Lung (tissue), 12 donors: ENCODE measurements around the gene NTHL1. TPM values are rescaled to one million over a fixed set of nuclear protein-coding genes. Genes with fewer than 3 reads are reported as not detected.

Source experiments
- ATAC-seq: fragments of 200-7000 bp; cut with Tn5 transposase; one replicate; pipeline ENCODE4 v1.9.1; 2020; ENCODE audit warnings: moderate number of reproducible peaks; ENCODE audit not compliant: insufficient read depth, low FRiP score
- DNase-seq, 3 donors: peaks; one replicate each; pipeline ENCODE4 v3.0.0-alpha.2; 2013 to 2017
- H3K27ac ChIP-seq, 2 donors: one replicate each; pipeline ENCODE4 v1.5.1; 2013; ENCODE audit warnings: mild to moderate bottlenecking in 2 of 2, moderate library complexity in 2 of 2, control low read depth in 1 of 2, inconsistent platforms in 1 of 2, low read depth in 1 of 2, low read length in 1 of 2
- H3K27me3 ChIP-seq, 3 donors: one replicate each; pipeline ENCODE4 v1.5.1; 2013; ENCODE audit warnings: low read length in 2 of 3; ENCODE audit not compliant: control insufficient read depth in 3 of 3, insufficient read depth in 3 of 3
- H3K36me3 ChIP-seq, 4 donors: one replicate each; pipeline ENCODE4 v1.5.1; 2013; ENCODE audit warnings: low read length in 4 of 4, mild to moderate bottlenecking in 1 of 4, moderate library complexity in 1 of 4; ENCODE audit not compliant: control insufficient read depth in 4 of 4, insufficient read depth in 4 of 4
- H3K4me1 ChIP-seq, 5 donors: one replicate each; pipeline ENCODE4 v1.5.1; 2013; ENCODE audit warnings: low read length in 5 of 5, mild to moderate bottlenecking in 2 of 5, moderate library complexity in 1 of 5; ENCODE audit not compliant: control insufficient read depth in 5 of 5, insufficient read depth in 5 of 5
- H3K4me3 ChIP-seq: one replicate; pipeline ENCODE4 v1.5.1; 2013; ENCODE audit warnings: mild to moderate bottlenecking, control low read depth, moderate library complexity
- H3K9ac ChIP-seq, 2 donors: one replicate each; pipeline ENCODE4 v1.5.1; 2013; ENCODE audit warnings: low read length in 2 of 2, control low read depth in 1 of 2; ENCODE audit not compliant: insufficient read depth in 1 of 2
- H3K9me3 ChIP-seq, 4 donors: one replicate each; pipeline ENCODE4 v1.5.1; 2013; ENCODE audit warnings: low read length in 3 of 4, mild to moderate bottlenecking in 1 of 4, moderate library complexity in 1 of 4; ENCODE audit not compliant: control insufficient read depth in 4 of 4, insufficient read depth in 3 of 4
- CTCF ChIP-seq: IDR thresholded peaks from 2 replicates; pipeline ENCODE4 v1.5.1; 2012; ENCODE audit warnings: mild to moderate bottlenecking; ENCODE audit errors: control extremely low read depth, extremely low read depth
- WGBS, 2 donors: extraction: QIAGEN DNeasy Blood & Tissue Kit; methylation state at CpG; one replicate each; pipeline ENCODE4 v1.1.7; 2013; 5-methylcytosine and 5-hydroxymethylcytosine counted together
- polyA plus RNA-seq, 2 donors: library from polyadenylated mRNA; stranded (reverse); fragments of 200-250 nt; gene quantifications; one replicate each; pipeline ENCODE4 v1.2.1, GENCODE V29; 2013
- total RNA-seq, 2 donors: library from RNA; depleted of rRNA in 1 of 2; stranded (reverse); fragments of >200 nt in 1 of 2; gene quantifications; one replicate each; pipeline ENCODE4 v1.2.1, GENCODE V29; 2014 to 2021
- donor health status: control.
- donor health status: control.
- donor health status: Bipolar disorder and iron deficiency.
- donor health status: healthy.
- donor health status: DM: yes; HTN: yes; CAD: no.

Gene NTHL1
- total and polyA plus RNA-seq, 4 donors = 19.3 to 43.5 (median 29.1) TPM

- no peaks in the 10 kb centered on the region for H3K27me3 ChIP-seq
- ATAC-seq (no peak), DNase-seq (no peak)
- no peak for TF ChIP-seq CTCF
- WGBS, 2 donors = 83 to 86% methylated on average over 21 of the region's 21 CpGs
- H3K4me1 ChIP-seq = peaks cover 8 to 46% (median 33%) of the 10 kb centered on the region in 5 donors
- peak overlapping the region in 1 of 2 donors; percentile 88 for H3K27ac ChIP-seq
- H3K4me3 ChIP-seq = no peak overlapping the region
- H3K9ac ChIP-seq = peak overlapping the region in 1 of 2 donors; percentile 11
- peaks cover 0 to 2% (median under 1%) of the 10 kb centered on the region in 4 donors for H3K36me3 ChIP-seq
- H3K9me3 ChIP-seq = no peaks in the 10 kb centered on the region
These were observed 1.4 kb downstream of the NTHL1 start for GRCh38 chr16:2045965-2046892.

DNA sequence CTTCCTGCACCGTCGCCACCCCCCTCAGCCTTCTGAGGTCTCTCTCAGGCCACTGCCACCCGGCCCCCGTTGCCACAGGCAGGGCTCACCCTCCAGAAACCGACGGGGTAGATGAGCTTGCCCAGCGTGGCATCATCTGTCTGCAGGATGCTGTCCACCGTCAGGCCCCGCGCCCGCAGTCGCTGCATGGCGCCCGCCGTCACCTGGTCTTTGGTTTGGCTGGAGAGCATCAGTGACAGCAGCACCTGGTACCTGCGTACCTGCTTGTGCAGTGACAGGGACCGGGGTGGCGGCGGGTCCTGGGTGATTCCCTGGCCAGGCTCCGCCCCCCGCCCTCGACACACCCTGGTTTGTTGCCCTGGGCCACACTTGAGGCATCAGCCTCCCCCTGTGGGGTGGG, 3.1 kb downstream of the NTHL1 start:
- no peaks in the 10 kb centered on the region for H3K9me3 ChIP-seq
- no peak for ATAC-seq
- no peak overlapping the region for H3K9ac ChIP-seq
- TF ChIP-seq CTCF = no peak
- H3K27ac ChIP-seq = peak overlapping the region; percentile 18 to 78
- no peak overlapping the region for H3K4me3 ChIP-seq
- peaks cover 8 to 63% (median 50%) of the 10 kb centered on the region in 5 donors for H3K4me1 ChIP-seq
- DNase-seq = no peak
- no peaks in the 10 kb centered on the region for H3K36me3 ChIP-seq
- H3K27me3 ChIP-seq = no peaks in the 10 kb centered on the region
- 68 to 70% methylated on average over 22 of the region's 22 CpGs for WGBS, 2 donors

DNA sequence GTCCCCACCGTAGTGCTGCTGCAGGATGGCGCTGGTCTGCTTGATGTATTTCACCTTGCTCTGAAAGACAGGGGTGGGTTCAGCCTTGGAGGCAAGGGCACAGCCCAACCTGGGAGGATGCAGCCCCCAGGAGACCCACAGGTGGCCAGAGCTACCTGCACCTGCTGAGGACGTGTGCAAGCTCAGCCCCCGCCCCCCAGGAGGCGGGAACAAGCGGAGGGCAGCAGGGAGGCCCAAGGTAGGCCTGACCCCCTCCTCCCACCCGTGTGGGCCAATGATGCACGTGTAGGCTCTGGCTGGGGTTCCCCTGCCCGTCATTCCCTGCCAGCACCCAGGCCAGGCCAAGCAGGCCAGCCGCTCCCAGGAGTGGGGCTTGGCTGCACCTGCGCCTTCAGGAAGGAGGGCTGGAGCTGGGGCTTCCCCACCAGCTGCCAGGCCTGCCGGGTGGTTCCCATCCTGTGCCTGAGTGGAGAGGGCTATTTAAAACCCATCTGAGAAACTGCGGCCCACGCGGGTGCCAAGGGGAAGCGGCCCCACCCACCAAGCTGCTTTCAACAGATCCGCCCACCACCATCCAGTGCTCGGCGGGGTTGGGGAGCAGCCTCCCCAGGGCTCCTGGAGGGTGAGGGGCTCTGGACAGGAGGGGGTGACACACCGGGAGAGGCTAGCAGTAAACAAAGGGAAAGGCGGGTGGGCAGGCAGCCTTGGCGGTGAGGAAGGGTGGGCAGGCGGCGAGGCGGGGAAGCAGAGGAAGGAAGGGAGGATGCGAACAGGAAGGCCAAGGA, 3.8 kb downstream of the NTHL1 start:
- peak overlapping the region; percentile 34 to 78 for H3K27ac ChIP-seq
- DNase-seq (peak in 1 of 3 donors; percentile 49), ATAC-seq (no peak)
- H3K9ac ChIP-seq = no peak overlapping the region
- H3K27me3 ChIP-seq = no peaks in the 10 kb centered on the region
- H3K4me3 ChIP-seq = no peak overlapping the region
- H3K9me3 ChIP-seq = no peaks in the 10 kb centered on the region
- H3K4me1 ChIP-seq = peaks cover 8 to 67% (median 56%) of the 10 kb centered on the region in 5 donors
- TF ChIP-seq CTCF = no peak
- H3K36me3 ChIP-seq = peaks cover 0 to 4% (median 0%) of the 10 kb centered on the region in 4 donors
- 33 to 36% methylated on average over 25 to 26 of the region's 26 CpGs for WGBS, 2 donors
